AG10803 (cell line): ENCODE data around the gene HSF2.

Experiments used
- DNase-seq: peaks from one replicate; pipeline ENCODE4 v3.0.0; 2010; ENCODE audit warnings: low read depth
- H3K4me3 ChIP-seq: 2 replicates; pipeline ENCODE4 v1.5.1; 2011; ENCODE audit warnings: mild to moderate bottlenecking, low read length, control low read depth
- TF ChIP-seq, protein P1 (sequence below): conservative IDR thresholded peaks from 2 replicates; pipeline ENCODE4 v1.5.1; 2011; ENCODE audit warnings: mild to moderate bottlenecking, low read length, control low read depth, inconsistent platforms

Gene HSF2

DNA sequence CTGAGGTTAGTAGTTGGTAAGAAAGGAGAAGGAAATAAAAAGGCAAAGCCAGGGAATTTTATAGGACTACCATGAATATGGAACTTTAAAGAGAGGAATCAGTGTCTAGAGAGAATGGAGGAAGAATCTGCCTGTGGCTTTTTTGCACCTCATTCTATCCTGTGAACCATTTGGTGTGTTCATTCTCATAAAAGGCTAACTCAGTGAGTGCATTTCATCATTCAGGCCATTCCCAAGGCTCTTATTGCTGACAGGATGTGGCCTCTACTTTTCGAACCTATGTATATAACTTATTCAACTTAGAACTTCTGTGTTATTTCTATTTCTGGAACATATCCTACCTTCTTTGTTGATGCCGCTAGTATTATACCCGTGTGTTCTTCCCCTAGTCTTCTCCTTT, 27.1 kb downstream of the HSF2 start:
- no peak for DNase-seq
- no peak overlapping the region for H3K4me3 ChIP-seq
- TF ChIP-seq, protein P1, sequence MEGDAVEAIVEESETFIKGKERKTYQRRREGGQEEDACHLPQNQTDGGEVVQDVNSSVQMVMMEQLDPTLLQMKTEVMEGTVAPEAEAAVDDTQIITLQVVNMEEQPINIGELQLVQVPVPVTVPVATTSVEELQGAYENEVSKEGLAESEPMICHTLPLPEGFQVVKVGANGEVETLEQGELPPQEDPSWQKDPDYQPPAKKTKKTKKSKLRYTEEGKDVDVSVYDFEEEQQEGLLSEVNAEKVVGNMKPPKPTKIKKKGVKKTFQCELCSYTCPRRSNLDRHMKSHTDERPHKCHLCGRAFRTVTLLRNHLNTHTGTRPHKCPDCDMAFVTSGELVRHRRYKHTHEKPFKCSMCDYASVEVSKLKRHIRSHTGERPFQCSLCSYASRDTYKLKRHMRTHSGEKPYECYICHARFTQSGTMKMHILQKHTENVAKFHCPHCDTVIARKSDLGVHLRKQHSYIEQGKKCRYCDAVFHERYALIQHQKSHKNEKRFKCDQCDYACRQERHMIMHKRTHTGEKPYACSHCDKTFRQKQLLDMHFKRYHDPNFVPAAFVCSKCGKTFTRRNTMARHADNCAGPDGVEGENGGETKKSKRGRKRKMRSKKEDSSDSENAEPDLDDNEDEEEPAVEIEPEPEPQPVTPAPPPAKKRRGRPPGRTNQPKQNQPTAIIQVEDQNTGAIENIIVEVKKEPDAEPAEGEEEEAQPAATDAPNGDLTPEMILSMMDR = no peak

- peak; percentile 59 for DNase-seq
- H3K4me3 ChIP-seq = no peak overlapping the region
- TF ChIP-seq, protein P1 = no peak
These were observed 29.3 kb downstream of the HSF2 start for GRCh38 chr6:122428781-122429180.

DNA sequence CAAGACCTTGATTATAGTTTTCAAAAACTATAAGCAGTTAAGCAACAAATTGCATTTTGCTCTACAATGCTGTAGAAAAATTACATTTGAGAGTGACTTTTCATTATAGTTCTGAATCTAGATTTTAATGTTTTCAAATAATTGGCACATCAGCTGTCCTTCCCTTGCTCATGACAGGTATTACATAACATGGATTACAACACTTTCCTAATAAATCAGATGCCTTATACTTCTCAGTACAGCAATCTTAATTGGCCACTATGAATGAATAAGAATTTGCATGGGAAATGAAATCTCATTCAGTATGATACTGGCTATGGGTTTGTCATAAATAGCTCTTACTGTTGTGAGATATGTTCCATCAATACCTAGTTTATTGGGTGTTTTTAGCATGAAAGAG, 29.9 kb downstream of the HSF2 start:
- H3K4me3 ChIP-seq = no peak overlapping the region
- no peak for DNase-seq
- TF ChIP-seq, protein P1 = no peak

GRCh38 chr6:122431780-122432179, 32.3 kb downstream of the HSF2 start:
- TF ChIP-seq, protein P1 = no peak
- DNase-seq = no peak
- no peak overlapping the region for H3K4me3 ChIP-seq

DNA sequence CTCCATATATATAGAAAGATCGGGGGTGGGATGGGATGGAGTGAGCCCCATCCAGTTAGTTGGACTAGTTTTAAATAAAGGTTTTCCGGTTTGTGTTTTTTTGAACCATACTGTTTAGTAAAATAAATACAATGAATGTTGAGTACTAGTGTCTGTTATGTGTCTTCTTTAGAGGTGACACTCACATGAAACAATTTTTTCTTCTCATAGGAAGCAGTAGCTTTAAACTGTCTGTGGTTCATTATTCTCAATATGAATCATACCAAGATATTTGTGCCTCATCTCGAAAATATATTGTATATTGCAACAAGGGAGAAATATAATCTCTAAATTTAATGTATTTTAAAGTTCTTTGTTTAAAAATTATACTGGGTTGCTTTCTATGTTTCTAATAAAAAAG, 33.4 kb downstream of the HSF2 start:
- no peak overlapping the region for H3K4me3 ChIP-seq
- peak; percentile 5 for DNase-seq
- TF ChIP-seq, protein P1 = no peak

GRCh38 chr6:122438975-122439374, 39.5 kb downstream of the HSF2 start:
- H3K4me3 ChIP-seq = no peak overlapping the region
- TF ChIP-seq, protein P1 = no peak
- no peak for DNase-seq

GRCh38 chr6:122445274-122445673, 45.8 kb downstream of the HSF2 start:
- no peak overlapping the region for H3K4me3 ChIP-seq
- TF ChIP-seq, protein P1 = no peak
- DNase-seq = no peak
